Measurements from ENCODE around the gene DSCAM.

DNA sequence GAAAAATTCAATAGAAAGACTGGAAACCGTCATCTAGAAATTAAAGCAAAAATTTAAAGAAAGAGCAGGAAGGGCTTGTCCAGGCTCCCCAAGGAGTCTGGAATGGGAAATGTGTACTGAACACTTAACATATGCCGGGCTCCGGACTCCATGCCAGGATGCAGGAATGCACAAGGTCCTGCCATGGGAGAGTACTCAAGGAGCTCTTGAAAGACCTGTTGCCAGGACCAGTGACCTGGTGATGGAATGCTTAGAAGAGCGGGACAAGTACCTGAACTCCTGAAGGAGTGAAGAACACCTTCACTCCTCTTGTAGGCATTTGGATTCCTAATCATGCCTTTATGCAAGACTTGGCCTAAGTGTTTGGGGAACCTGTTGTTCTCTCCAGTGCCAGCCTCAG lies 16.9 kb upstream of the DSCAM start:
- no peak for TF ChIP-seq CTCF (IDR thresholded peaks at IDR 0.05; ENCODE audit: extremely low read depth in 1 of 2, insufficient read depth in 1 of 2, low read depth in 1 of 2, low read length in 2 of 2)
- no peak for TF ChIP-seq POLR2A (IDR thresholded peaks at IDR 0.05; ENCODE audit: low read depth, low read length)
- TF ChIP-seq EZH2 (IDR thresholded peaks at IDR 0.05; ENCODE audit: borderline replicate concordance, low read depth, low read length, severe bottlenecking): no peak
- TF ChIP-seq FOS (IDR thresholded peaks at IDR 0.05; ENCODE audit: borderline replicate concordance, insufficient read depth, low read length): no peak
- no peak for TF ChIP-seq POLR2AphosphoS5 (IDR thresholded peaks at IDR 0.05; ENCODE audit: insufficient read depth, low read depth, low read length)
- no peak for TF ChIP-seq GATA2 (IDR thresholded peaks at IDR 0.05; ENCODE audit: insufficient read depth, insufficient read length, low read depth, low read length)
- no peak for TF ChIP-seq JUN (IDR thresholded peaks at IDR 0.05; ENCODE audit: borderline replicate concordance, insufficient read depth, insufficient read length, low read depth)
